NCI-H2081 treated with DMSO at 0.1 percent for 48 hours (cell line): ENCODE data around the gene NENF.

Experiments used
- DNase-seq: peaks from one replicate; lab custom pipeline; 2025; lab: John Stamatoyannopoulos, UW

Gene NENF

DNA sequence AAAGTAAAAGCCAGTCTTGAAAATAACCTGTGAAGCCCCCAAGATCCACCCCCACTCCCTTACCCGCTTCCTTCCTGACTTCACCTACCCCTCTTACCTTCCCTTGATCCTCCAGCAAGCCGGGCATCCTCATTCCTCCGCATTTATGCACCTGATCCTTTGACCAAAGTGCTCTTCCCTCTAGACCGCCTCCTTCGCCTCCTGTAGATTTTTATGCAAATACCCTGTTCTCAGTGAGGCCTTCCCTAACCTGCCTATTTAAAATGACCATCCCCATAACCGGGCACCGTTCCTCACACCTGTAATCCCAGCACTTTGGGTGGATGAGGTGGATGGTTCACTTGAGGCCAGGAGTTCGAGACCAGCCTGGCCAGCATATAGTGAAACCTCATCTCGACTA is 1.1 kb upstream of the NENF start:
- no peak for DNase-seq

DNA sequence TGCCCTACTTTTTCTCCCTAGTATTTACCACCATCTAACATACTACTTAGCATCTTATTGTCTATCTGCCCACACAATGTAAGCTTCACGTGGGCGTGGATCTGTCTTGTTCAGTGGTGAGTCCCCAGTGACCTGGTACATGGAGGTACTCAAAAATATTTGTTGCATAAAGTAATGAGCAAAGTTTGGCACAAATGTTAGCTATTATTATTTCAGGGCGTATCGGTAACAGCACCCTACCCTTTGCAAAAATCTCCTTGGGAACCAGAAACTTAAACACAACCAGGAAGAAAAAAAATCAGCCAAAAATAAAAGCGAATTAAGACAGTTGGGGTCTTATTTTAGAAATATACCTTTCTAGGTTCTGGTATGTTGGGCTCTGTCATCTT is 454 bp upstream of the NENF start:
- DNase-seq = no peak

DNA sequence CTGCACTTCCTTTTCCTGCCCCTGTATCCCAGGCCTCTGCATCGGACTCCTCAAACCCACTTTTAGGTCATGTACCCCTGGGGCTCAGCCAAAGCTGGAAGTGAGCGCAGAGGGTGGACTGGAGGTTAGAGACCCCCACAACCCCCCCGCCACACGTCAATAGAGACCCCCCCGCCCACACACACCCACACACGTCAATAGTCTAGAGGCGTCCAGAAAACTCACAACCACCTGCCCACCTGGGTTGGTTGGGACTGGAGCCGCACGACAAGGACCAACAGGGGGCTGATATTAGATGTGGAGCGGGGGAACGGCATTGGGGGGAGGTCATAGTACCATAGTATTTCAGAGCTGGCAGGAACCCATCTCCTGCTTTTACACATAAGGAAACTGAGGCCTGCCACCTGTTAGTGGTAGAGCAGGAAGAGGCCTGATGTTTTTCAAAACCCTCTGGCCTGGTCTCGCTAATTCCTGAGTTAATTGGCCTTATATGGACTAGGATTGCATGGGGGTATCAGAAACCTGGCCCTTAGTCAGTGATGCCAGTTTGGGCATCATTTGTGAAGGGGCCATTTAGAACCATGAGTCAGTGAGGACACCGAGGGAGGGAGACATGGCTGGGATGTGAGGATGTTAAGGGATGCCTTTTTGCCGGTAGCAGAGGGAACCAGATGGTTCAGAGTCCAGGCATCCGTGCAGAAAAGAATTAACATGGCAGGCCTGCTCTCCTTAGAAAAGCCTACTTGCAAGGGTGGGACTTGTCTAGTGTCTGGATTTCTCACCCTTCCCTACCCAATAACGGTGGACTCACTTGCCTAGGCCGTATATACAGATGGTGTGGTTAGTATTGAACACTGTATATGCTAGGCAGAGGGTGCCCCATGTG is 1.1 kb downstream of the NENF start:
- no peak for DNase-seq

GRCh38 chr1:212434992-212435391 is 2.3 kb downstream of the NENF start:
- no peak for DNase-seq

- no peak for DNase-seq
Observed at GRCh38 chr1:212437179-212437798, 4.6 kb downstream of the NENF start.

- DNase-seq = no peak
Observed at GRCh38 chr1:212438831-212439237, 6.1 kb downstream of the NENF start.

DNA sequence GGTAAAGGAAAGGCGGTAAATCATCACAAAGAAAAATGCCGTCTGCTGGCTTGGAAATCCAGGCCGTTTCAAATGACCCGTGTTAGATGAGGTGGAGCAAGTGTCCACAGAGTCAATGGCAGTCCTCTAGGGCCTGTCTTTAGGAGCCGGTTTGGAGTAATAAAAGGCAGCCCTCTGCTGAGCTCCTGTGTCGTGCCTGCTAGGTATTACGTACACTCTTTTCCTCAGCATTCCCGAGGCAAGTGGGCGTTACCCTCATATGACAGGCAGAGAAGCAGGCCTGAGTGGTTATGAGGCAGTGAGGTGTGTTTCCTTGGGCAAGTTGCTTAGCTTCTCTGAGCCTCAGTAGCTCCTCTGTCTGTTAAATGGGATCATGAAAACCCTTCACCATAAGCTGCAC is 7.7 kb downstream of the NENF start:
- no peak for DNase-seq

DNA sequence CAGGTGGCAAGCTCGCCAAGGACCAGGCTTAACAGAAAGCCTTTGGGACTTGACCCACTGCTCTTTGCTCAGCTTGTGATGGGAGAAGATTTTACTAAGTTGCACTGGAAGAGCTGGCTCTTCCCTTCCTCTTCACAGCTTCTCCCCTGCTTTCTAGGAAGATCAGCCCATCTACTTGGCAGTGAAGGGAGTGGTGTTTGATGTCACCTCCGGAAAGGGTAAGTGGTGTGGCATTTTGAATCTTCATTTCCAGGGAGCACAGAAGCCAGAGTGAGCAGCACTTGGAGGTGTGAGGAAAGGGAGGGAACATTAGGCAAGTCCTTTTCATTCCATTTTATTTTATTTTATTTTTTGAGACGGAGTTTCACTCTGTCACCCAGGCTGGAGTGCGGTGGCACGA is 9.7 kb downstream of the NENF start:
- DNase-seq = no peak

- DNase-seq = no peak
Observed at GRCh38 chr1:212446333-212446732, 13.6 kb downstream of the NENF start.

- DNase-seq = no peak
Observed at GRCh38 chr1:212447478-212447877, 14.8 kb downstream of the NENF start.

DNA sequence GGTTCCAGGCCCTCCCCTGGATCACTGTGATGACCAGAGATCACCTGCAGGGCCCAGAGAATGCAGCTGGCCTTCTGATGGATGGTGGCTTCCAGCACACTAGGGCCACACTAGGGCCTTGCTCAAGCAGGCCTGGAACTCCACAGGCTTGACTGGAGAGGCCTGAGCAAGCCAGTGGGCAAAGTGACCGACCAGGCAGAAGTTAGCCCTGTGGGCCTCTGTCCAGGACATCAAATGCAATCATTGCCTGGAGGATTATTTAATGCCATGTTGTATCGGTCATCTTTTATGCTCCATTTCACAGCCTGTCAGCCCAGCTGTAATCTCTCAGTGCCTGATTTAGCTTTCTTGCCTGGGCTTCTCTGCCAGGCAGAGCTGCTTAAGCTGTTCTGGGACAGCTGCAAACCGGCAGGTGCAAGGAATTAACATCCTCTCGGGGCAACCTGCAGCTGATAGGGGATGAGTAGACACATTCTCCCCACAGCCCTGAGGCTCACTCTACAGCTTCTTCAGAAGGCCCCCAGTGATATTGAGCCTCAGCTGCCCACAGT is 17.7 kb downstream of the NENF start:
- DNase-seq = no peak

DNA sequence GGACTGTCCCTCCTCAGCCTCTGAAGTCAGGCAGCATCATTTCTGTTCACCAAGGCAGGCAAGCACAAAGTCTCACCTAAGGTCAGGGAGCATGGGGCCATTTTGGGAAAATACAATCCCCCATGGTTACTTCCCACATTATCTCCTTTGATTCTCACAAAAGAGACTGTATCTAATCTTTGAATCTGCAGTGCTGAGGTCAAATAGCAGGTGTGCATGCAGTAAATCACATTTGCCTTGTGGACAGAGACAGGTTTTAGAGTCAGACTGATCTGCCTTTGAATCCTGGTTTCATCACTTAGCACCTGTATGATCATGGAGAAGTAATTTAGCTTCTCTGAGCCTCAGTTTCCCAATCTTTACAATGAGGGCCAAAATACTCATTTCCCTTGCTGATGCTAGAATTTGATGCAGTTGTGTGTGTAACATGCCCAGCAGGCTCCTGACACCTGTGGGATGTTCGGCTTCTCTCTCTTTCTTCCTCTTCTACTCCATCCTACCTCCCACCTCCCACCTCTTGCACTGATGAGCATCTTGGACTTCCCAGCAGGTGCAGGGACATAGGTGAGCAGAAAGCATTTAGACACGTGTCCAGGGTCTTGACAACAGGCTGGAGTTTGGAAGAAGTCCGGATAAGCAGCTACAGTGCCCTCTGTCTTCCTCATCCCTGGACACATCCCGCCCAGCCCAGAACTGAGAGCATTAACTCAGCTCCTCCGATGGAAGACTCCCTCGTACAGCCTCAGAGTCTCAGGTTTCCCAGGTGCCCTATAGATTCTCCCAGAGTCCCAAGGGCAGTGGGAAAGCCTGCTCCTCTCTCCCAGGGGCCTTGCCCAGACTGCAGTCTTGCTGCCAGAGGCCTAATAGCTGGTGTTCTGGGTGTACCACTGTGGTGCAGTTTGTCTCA is 18.9 kb downstream of the NENF start:
- DNase-seq = no peak

GRCh38 chr1:212452323-212453155 is 19.8 kb downstream of the NENF start:
- no peak for DNase-seq

- no peak for DNase-seq
Observed at GRCh38 chr1:212453156-212453857, 20.6 kb downstream of the NENF start.

DNA sequence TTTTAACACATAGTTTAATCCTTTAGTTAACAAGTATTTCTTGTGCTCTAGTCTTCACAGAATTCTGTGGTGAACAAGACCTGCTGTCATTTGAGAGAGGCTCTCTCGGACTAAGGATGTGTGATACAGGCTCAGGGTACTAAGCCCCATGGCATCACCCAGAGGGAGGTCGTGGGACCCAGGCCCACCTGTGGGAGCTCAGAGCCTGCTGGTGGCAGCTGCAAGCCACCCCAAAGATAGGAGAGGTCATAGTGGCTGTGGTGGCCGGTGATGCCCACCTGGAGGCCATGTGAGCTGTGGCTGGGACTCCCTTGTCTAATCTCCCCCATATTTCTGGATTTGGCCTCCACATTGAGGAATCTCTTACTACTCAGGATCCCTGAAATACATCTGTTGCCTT is 22.0 kb downstream of the NENF start:
- DNase-seq = no peak

GRCh38 chr1:212455401-212455800 is 22.7 kb downstream of the NENF start:
- no peak for DNase-seq

GRCh38 chr1:212455803-212456528 is 23.2 kb downstream of the NENF start:
- peak; percentile 29 for DNase-seq

DNA sequence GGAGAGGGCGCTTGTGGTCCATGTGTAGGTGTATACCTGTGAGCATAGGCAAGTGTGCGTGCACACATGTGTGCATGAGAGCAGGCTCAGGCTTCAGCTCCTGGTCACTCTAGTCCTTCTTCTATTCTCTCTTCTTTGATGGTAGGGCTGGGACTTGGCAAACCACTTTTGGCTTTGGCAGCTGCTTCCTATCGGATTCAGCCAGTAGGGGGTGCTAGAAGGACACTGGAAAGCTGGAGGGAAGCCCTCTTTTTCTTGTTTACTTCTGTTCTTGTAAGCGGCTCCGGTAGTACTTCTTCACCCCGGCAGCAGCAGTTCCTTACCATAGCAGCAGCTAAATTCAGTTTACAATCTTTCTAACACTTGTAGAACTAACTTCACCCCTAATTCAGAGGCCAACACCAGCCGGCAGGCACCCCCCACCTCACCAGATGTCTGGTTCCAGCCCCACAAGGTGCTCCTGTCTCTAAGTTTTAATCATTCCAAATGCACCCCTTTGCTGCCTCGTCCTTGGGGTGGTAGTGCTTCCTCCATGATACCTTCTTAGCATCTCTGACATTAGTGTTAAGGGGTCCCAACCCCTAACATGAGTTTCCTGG is 25.1 kb downstream of the NENF start:
- no peak for DNase-seq

DNA sequence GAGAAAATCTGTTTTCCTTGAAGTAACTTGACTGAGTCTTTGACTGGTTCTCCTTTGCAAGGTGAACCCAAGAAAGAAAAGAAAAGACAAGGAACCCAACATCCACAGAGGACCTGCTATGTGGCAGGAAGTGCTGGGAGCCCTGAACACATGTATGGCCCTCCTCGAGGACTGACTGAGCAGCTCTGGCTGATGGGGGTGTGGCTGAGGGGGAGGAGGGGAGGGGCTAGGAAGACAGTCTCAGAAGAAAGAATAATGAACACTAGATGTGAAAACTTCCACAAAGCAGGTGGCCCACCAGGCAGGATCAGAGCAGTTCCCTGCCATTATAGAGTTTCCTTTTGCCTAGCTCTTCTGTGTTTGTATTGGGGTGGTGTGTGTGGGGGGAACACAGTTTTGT is 26.1 kb downstream of the NENF start:
- no peak for DNase-seq

DNA sequence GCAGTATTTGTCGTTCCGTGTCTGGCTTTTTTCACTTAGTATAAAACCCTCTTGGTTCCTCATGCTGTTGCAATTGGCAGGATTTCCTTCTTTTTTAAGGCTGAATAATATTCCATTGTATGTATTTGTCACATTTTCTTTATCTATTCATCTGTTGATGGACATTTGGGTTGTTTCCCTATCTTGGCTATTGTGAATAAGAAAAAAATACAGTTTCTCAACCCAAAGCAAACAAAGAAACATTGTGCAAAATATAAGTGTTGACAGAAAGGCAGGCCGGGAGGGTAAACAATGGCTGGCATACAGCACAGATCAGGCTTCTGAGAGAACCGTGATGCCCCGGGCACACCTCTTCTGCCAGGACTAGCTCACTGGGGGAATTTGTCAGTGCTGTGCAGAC is 26.9 kb downstream of the NENF start:
- DNase-seq = no peak
